GM19023 (cell line): ENCODE results near the gene DEPDC5.
A peak's percentile ranks its signal among the peaks of the same experiment; 100 is the strongest.
"Not testable (repeated sequence)": the region's sequence is repeated elsewhere in the genome, so short reads cannot be mapped to it uniquely, and the experiment has no call there.

Experiments used
- ATAC-seq: cut with Tn5 transposase; IDR thresholded peaks from one replicate; pipeline ENCODE4 v1.9.1; 2021; ENCODE audit warnings: mild to moderate bottlenecking, moderate library complexity; ENCODE audit not compliant: unreplicated experiment

The DEPDC5 gene

DNA sequence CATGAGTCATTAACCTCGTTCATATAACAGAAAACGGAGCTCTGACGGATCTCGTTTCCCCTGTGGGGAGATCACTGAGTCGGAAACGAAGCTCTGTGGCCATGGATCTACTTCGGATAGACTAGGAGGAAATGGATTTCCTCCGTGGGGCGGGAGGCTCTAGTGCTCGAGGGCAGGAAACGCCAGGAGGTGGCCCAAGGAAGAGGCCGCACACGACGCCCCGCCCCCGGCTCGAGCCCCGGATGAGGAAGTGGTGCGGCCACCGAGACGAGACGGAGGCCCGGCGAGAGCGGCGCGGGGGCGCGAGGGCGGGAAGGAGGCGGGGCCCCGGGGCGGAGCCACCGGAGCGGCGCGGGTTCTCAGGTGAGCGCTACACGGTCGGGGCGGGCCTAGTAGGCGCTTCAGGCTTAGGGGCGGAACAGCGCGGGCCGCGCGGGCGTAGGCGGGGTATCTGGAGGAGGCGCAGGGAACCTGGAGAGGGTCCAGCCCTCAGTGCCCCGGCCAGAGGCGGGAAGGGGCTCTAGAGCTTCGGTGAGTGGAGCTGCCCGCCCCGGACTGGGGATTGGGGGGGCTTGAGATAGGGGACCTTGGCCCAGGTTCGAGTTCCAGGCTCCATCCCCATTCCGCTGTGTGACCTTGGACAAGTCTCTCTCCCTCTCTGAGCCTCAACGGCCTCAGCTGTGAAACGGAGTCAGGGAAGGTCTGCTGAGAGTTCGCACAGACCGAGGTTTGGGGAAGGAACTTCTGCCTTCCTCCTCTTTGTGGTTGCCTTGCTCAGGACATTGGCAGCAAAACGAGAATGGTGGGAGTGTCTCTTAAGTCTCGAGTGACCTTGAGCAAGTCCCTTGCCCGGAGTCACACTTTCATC is at the start of gene DEPDC5:
TSS of gene DEPDC5 (plus strand) at position 386 of the 868 bp plus-strand sequence. CDS start 903 bp downstream, outside the sequence.
- peak; percentile 62 for ATAC-seq

DNA sequence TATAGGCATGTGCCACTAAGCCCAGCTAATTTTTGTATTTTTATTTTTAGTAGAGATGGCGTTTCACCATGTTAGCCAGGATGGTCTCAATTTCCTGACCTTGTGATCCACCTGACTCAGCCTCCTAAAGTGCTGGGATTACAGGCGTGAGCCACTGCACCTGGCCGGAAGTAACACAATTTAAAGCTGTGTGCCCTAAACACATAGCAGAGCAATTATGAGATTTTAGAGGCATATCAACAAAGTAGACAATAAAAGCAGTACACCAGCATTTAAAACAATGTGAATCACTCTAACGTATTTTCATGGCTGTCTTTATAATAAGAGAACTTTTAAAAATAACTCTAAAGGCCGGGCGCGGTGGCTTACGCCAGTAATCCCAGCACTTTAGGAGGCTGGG is 46.3 kb upstream of the DEPDC5 start:
- no peak for ATAC-seq

DNA sequence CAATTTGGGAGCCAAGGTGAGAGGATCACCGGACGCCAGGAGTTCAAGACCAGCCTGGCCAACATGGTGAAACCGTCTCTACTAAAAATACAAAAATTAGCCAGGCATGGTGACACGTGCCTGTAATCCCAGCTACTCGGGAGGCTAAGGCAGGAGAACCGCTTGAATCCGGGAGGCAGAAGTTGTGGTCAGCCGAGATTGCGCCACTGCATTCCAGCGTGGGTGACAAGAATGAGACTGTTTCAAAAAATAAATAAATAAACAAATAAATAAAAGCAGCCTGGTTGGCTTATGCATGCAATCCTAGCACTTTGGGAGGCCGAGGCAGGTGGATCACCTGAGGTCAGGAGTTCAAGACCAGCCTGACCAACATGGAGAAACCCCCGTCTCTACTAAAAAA is 42.6 kb upstream of the DEPDC5 start:
- ATAC-seq, result not testable (repeated sequence)

DNA sequence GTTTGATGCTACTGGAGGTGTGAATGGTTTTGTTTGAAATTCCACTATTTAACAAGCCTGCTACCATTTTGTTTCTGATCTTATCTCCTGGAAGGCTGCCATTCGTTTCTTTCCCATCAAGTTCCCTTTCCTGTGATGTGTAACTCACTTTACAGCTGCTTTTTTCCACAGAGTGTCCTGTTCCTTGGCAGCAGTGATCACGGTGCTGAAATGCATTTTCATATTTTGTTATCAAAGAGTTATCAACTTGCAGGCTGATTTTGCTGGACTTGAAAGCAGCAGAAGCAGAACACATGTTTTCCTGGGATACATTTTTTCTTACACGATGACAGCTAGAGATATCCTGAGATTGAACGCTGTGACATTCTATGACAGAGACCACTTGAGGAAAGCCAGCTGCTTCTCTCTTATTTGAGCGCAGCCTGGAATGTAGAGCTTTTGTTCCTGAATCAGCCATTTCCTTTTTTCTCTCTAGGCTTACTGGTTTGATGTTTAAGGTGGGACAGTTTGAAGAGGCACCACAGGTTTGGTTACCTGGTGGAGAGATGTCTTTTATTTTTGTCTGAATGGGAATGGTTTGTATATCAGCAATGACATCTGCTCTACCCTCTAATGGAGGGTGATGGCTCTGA is 38.6 kb upstream of the DEPDC5 start:
- ATAC-seq, result no peak

DNA sequence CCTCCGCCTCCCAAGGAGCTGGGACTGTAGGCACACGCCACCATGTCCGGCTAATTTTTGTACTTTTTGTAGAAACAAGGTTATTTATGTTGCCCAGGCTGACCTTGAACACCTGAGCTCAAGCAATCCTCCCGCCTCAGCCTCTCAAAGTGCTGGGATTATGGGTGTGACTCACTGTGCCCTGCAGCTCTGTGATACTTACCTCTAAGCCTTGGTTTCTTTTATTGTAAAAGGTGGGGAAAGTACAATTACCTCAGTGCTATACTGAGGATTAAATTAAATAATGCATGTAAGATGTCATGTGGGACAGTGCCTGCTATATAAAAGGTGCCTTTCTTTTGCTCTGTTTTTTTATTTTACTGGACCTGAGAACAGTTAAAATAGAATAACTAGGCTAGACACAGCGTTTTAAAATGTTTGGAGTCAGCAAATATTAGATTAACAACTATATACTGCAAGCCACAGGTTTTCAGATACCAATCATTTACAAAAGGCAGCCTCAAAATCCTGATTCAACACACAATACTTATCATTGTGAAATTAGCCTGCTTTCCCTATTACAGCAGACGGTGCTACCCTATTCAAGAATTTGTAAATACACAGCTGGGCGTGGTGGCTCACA is 33.9 kb upstream of the DEPDC5 start:
- no peak for ATAC-seq

DNA sequence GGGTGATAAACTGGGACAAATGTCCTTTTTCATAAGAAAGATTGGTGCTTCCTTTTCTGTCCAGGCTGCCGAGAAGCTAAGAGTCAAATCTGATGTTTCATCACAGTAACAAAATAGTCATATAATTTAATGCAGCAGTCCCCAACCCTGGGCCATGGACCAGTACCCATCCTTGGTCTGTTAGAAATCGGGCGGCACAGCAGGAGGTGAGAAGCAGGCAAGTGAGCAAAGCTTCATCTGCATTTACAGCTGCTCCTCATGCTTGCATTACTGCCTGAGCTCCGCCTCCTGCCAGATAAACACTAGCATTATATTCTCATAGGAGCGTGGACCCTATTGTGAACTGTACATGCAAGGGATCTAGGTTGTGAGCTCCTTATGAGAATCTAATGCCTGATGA is 30.1 kb upstream of the DEPDC5 start:
- no peak for ATAC-seq

DNA sequence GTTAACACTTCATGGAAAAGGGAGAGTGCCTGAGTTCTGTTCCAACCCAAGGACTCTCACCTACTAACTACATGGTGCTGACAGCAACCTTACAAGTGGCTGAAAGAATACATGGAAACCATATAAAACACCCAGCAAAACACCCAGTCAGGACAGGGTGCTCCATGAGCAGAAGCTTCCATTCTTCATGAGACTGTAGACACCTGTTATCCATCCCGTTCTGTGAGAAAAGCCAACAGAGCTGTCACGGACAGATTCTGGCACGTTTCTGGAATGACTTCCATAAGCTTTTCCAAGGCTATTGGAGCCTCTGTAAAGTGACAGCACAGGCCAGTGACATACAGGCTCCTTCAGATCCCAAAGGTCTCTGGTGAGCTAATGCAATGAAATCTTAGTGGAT is 27.1 kb upstream of the DEPDC5 start:
- ATAC-seq, result no peak

- no peak for ATAC-seq
Measured at GRCh38 chr22:31728857-31729256, 25.0 kb upstream of the DEPDC5 start.

- no peak for ATAC-seq
Measured at GRCh38 chr22:31730344-31730711, 23.5 kb upstream of the DEPDC5 start.

DNA sequence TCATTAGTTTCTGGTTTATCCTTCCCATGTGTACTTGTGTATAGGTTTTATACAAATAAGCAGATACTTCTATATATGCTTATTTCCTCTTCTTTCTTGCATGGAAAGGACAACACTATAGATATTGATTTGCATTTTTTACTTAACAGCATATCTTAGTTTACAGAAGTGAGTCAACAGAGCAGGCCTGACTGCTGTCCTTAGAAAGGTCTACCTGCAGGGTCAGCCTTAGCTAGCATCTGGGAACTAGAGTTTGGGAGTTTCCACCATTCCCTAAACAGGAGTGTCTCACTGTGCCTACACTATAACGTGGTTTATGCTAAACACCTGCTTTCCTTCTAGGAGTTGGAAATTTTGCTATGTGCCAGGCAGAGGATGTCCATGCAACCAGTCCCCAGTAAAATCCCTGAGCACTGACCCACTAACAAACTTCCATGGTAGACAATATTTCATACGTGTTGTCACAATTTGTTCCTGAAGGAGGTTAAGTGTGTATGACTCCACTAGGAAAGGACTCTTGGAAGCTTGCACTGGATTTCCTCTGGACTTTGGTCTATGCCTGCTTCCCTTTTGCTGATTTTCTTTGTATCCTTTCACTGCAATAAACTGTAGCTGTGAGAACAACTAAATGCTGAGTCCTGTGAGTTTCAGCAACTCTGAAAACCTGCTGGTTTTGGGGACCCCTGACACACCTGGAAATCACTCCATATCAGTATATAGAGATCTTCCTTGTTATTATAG is 21.6 kb upstream of the DEPDC5 start:
- no peak for ATAC-seq

DNA sequence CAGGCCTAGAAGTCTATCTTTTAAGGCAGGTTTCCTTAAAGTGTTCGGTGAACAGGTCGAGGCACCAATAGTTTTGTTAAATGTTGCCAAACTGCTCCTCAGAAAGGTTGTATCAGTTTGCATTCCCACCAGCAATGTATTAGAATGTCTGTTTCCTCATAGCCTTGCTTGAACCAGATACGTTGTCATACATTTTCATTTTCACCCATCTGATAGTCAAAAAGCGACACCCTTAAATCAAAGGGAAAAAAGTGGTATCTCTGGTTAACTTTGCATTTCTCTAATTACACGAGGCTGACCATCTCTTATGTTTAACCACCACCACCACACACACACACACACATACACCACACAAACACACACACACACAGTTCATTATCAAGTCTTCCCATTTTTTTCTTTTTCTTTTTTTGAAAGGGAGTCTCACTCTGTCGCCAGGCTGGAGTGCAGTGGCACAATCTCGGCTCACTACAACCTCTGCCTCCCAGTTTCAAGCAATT is 20.2 kb upstream of the DEPDC5 start:
- no peak for ATAC-seq

DNA sequence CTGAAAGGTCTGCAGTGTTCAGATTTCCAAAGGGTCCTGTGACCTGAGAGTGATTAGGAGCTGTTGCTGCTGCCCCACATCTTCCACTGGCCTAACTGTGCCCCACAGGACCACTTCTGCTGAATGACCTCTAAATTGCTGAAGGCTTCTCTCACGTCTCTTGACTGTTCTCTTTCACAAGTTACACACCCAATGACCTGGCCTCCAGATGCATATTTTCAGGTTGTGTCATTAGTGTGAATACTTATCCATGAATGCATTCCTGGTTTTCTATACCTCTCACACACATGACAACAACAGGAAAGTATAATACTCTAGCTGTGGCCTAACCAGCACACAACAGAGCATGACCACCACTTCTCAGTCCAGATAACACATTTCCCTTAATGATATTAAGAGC is 19.3 kb upstream of the DEPDC5 start:
- ATAC-seq, result no peak

DNA sequence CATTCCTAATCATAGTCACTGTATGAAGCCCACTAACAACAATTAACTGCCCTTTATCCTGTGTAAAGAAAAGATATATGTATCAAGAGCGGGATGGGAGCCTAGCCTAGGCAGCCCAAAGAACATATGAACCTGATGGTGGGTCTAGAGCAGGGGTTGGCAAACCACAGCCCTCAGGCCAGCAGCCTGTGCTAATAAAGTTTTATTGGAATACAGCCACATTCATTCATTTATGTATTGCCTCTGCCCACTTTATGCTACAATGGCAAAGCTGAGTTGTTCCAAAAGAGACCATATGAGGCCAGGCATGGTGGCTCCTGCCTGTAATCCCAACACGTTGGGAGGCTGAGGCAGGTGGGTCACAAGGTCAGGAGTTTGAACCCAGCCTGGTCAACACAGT is 17.4 kb upstream of the DEPDC5 start:
- no peak for ATAC-seq

GRCh38 chr22:31737932-31738331 is 15.9 kb upstream of the DEPDC5 start:
- no peak for ATAC-seq

GRCh38 chr22:31738566-31738965 is 15.3 kb upstream of the DEPDC5 start:
- ATAC-seq, result no peak

DNA sequence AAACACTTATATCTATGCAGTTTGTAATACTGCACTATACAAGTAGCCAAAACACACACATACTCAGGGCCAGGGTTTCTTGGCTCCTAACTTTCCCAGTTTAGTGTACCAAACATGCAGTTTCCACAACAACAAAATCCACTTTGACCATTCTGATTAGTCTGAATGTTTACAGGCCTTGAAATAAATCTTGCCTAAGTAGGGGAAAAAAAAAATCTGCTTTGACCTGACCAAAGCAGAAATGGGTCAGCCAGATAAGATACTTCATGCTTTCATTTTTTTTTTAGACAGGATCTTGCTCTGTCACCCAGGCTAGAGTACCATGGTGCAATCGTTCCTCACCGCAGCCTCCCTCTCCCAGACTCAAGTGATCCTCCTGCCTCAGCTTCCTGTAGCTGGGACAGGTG is 14.0 kb upstream of the DEPDC5 start:
- no peak for ATAC-seq

GRCh38 chr22:31740314-31740713 is 13.5 kb upstream of the DEPDC5 start:
- ATAC-seq, result not testable (repeated sequence)

DNA sequence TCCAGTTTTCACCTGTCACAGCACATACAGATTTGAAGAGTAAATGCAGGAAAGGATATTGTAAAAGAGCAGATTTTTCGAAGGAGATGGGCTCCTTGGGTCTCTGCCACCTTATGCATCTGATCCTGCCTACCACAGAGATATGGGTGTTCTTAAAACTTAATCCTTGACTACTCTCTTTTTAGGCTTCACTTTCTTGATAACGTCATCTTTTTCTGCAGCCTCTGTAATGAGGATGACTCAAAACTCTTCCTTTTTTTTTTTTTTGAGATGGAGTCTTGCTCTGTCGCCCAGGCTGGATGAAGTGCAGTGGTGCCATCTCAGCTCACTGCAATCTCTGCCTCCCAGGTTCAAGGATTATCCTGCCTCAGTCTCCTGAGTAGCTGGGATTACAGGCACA is 11.7 kb upstream of the DEPDC5 start:
- ATAC-seq, result no peak

- no peak for ATAC-seq
Measured at GRCh38 chr22:31742682-31743081, 11.1 kb upstream of the DEPDC5 start.

- ATAC-seq, result no peak
Measured at GRCh38 chr22:31743871-31744270, 9.9 kb upstream of the DEPDC5 start.

GRCh38 chr22:31747441-31747840 is 6.4 kb upstream of the DEPDC5 start:
- no peak for ATAC-seq
